Activated CD4-positive, CD25-positive, alpha-beta regulatory T cell treated with anti-CD3 and anti-CD28 coated beads, Interleukin-2, amount 50 U/mL, for 24 hours (primary cell): ENCODE data around the gene CFAP68.
"Not testable (repeated sequence)": the region's sequence is repeated elsewhere in the genome, so short reads cannot be mapped to it uniquely, and the experiment has no call there.

Experiments
- ATAC-seq, 2 donors: fragments of 150-1000 bp; cut with Tn5 transposase; one replicate each; pipeline ENCODE4 v1.10.0; 2021; ENCODE audit warnings: mild to moderate bottlenecking in 1 of 2, moderate library complexity in 1 of 2

The CFAP68 gene

DNA sequence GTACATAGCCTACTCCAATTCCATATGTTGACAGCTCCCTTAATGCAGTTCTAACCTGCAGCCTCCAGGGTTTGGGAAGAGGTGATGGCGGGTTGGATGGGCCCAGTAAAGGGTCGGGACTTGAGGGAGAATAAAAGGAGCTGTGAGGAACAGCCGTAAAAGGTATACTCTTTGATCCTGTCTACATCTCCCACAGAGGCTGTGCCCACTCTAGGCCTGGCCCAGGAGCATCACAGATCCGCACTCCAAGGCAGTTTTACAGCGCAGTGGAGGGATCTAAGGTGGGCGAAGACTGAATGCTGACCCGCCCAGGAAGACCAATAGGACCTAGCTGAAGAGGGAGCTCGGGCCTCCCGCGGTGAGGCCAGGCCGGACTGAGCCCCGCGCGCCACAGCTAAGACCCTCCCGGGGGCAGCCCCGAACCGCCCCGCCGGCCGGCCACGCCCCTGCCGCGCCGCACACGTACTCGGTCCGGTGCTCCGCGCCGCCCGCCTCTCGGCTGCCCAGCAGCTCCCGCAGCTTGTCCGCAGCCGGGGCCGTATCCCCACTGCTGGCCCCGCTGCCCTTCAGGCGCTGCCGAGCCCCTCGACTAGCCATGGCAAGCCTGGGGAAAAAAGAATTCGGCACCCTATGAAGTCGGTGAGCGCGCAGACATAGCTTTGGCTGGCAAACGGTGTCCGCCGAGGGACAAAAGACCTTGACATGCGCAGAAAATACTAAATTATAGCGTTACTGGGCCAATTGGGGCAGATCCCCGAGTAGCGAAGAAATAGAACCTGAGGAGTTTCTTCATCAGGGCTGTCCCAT, 8.3 kb upstream of the CFAP68 start, which contains the start of gene ALG9:
Gene ALG9 (minus strand): TSS at position 696 of the 807 bp plus-strand sequence. CDS start 99 bp downstream, at position 597.
- peak; percentile 89 to 92 for ATAC-seq

DNA sequence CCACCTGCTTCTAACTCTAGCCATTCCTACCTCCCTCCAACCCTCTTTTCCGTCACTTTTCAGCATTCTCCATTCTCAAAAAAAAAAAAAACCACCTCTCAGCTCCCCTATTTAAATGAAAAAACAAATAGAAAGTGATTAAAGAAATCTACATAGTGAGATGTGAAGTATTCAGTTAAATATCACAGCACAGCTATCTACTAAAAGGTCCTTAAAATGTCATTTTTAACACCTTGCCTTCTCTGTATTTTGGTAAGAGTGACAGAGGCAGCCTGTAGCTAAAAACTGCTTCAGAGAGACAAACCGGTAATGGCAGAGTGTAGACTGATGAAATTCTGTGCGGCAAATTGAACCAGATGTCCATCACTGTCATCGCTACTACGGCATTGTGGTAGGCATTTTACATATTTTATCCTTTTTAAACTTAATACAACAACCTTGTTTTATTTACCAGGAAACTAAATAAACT, 7.6 kb upstream of the CFAP68 start:
- no peak for ATAC-seq

DNA sequence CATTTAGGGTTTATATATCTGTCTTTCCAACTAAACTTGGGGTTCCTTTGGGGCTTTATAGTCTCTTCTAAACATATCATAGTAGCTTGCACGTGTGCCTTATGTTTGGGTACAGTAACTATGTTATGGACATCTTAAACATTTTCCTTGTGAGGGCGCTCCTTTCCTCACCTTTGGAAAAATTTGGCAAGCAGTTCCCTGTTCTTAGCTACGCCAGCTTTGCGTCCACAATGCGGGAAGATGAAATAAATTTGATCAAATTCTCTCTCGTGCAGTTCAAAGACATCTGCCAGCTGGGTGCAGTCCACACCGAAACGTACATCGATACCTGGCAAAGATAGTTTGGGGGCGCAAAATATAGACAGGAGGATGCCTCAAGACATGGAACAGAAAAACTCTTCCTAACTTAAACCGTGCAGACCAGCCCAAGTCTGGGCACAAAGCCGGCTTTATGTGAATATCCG, 924 bp upstream of the CFAP68 start:
- peak in 1 of 2 donors; percentile 2 for ATAC-seq

DNA sequence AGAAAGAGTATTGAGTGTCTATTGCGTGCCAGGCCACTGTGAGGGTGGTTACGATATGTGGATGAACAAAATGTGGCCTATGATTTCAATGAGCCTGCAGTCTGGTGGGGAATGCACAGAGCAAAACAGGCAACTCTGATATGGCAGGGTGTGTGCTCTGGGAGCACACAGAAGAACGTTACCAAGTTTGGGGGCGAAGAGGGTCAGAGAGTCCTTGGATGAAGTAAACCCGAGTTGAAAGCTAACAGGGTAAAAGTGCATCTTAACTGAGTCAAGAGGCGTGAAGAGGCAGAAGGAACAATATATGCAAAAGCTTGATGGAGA, 258 bp downstream of the CFAP68 start:
- no peak for ATAC-seq

DNA sequence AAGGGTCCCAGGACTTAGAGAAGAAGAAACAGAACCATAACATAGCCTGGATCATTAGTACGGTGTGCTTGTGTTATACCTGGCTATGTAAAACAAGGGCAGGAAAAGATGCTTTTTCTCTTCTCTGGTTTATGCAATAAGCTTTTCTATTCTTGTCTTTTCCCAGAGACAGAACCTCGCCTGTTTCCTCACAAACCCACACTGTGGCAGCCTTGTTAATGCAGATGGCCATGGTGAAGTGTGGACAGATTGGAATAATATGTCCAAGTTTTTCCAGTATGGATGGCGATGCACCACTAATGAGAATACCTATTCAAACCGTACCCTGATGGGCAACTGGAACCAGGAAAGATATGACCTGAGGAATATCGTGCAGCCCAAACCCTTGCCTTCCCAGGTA, 2.9 kb downstream of the CFAP68 start:
- no peak for ATAC-seq

DNA sequence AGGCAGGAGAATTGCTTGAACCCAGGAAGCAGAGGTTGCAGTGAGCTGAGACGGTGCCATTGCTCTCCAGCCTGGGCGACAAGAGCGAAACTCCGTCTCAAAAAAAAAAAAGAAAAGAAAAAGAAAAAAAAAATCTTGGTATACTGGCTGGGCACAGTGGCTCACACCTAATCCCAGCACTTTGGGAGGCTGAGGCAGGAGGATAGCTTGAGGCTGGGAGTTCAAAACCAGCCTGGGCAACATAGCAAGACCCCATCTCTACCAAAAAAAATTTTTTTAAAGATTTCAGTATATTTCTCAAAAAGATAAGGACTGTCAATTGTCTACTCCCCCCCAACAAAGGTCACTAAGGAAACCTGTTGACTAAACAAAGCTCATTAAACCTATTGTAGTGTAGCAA, 5.7 kb downstream of the CFAP68 start:
- ATAC-seq: not testable (repeated sequence)

DNA sequence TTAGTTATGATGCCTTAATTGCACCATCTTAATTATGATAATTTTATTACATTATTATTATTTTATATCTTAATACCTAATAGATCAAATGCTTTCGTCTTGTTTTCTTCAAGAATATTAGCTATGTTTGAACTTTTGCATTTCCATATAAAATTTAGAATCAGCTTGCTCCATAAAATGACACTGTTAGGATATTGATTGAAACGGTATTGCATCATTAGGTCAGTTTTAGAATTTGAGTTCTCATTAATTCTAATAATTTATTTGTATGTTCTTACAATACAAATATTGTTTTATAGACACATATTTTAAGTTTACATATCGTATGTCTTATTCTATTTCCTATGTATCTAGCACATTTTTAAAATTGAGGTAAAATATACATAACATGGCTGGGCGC, 6.7 kb downstream of the CFAP68 start:
- ATAC-seq: no peak

DNA sequence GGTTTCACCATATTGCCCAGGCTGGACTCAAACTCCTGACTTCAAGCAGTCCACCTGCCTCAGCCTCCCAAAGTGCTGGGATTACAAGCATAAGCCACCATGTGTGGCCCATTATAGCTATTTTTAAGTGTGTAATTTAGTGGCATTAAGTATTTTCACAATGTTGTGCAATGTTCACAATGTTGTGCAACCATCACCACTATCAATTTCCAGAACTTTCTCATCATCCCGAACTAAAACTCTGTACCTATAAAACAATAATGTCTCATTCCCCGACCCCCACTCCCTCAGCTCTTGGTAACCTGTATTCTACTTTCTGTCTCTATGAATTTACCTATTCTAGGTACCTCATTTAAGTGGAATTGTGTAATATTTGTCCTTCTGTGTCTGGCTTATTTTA, 7.5 kb downstream of the CFAP68 start:
- ATAC-seq: no peak

DNA sequence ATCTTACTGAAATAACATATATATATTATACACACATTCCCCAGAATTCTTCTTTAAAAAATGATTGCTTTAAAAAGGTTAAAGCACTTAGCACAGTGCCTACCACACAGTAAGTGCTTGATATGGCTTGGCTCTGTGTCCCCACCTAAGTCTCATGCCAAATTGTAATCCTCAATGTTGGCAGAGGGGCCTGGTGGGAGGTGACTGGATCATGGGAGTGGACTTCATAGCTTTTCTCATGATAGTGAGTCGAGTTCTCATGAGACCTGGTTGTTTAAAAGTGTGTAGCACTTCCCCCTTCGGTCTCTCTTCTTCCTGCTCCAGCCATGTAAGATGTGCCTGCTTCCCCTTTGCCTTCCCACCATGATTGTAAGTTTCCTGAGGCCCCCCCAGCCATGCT, 26.1 kb downstream of the CFAP68 start:
- no peak for ATAC-seq

DNA sequence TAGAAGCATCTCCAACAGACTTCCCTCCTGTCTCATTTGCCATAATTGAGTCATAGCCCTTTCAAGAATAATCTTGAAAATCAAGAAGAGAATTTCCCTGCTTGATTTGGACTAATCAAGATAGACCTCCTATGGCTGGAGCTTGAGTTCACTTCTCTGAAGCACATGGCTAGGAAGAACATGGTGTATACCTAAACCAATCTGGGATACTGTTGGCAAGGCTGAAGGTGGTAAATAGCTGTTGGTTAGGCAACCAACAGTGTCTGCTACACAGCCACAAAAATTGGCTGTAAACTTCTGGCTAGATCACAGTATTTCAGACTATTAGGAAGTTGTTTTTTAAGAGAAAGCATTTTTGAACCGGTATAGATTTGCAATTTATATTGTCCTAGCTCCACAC, 27.3 kb downstream of the CFAP68 start:
- ATAC-seq: no peak

DNA sequence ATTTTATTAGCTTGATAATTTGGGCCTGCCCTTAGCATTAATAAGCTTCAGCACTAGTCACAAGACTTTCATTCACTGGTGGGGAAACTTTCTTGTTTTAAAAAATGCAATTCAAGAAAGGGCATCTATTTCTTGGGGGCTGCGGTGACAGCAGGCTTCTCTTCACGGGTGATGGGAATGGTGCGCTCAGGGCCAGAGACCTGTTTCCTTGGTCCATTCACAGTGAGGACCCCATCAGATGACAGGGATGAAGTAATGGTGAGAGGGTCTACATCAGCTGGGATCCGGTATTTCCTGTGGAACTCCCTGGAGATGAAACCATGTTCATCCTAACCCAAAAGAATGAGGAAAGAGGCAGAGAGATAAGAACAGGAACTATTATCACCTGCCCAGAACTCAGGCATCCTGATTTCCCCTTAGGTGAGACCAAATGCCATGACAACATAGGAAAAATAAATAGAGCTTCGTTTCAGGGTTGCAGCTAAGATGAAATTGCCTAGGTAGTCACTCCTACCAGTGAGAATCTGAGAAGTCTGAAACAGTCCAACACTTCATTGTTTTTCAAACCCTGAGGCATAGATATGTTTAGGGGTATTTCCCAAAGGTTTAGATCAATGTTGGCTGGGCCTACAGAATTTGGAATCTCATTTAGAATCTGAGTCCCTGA, 29.4 kb downstream of the CFAP68 start:
- ATAC-seq: no peak

DNA sequence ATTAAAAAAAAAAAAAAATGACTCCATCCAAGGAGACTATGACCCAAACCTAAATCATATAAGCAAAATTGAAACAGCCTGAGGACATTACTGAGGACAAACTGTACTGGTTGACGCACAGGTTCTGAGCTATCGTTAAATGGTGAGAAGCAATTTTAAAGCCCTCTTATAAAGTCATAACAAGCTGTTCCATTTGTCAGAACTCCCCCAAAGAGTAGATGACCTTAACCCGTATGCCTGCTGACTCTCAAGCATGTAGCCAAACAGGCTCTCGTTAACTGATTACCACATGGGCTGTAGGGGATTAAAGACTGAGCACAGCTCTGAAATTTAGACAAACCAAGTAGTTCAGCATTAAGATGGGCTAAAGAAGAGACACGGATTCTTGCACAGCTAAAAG, 30.0 kb downstream of the CFAP68 start:
- ATAC-seq: no peak

DNA sequence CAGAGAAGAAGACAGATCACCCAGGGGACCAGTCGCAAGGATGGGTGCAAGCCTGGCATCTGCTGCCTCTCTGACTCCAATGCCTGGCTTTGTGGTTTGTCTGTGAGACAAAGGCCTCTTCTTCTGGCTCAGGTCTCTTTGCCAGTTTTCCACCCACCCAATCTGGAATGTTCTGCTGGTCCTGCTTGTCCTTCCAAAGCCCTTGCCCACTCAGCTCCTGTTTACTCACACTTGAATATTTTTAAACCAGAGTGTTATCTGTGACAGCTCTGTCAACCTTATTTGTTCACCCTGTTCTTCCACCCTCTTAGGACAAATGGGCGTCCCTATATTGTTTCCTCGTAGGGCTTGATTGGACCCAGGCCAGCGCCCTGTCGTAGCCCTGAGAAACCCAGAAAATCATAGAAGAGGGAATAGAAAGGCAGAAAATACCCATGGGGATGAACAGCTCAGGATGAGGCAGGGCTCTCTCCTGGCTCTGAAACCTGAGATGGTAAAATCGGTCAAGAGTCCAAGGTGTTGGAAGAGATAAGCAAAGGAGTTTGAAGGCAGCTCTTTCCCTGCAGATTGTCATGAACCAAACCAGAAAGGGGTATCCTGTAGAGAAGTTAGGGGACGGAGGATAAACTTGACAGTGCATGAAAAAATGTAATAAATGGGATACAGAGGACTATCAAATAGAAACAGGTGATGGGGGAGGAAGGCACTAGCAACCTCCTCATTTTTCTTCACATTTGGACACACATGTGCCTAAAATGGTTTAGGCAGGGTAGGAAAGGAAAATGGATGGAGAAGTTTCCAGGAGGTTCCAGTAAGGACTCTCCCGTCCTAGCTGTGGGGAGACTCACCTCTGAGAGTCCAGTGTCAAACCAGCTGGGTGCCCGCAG, 31.6 kb downstream of the CFAP68 start:
- no peak for ATAC-seq

DNA sequence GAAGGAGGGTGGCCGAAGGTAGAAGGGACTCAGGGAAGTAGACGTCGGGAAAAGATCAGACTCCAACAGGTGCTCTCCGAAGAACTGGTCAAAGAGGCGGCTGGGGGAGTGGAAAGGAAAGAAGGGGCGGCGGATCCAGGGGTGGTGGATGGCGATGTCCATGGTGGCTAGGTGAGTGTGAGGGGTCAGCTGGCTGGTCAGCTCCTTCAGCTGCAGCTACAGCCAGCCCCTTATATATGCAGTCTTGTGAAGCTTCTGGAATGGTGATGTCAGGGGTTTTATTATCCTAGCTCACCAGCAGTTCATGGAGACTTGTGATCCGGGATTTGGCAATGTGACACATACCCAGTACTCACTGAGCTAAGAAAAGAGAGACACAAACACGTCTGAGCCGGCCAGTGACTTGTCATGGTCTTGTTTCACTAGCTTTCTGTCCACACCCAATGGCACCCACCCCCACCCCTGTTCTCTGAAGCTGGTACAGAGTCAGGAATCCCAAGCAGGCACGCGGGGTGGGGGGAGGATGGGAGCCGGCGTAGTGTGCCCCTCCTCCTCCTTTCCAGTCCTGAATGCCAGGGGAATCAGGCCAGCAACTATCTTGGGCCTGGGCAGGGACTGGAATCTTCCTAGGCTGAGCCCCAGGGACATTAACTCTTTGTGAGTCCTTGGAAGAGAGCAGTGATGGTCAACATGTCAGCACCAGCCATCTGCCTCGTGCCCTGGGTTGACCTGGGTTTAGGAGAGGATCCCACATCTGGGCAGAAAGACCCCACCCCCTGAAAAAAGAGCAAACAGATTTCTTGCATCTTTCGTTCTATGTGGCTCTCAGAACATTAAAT, 32.4 kb downstream of the CFAP68 start, which contains the start of gene CRYAB:
Gene CRYAB (minus strand): TSS at position 208 of the 839 bp plus-strand sequence. CDS start 46 bp downstream, at position 162.
- no peak for ATAC-seq

DNA sequence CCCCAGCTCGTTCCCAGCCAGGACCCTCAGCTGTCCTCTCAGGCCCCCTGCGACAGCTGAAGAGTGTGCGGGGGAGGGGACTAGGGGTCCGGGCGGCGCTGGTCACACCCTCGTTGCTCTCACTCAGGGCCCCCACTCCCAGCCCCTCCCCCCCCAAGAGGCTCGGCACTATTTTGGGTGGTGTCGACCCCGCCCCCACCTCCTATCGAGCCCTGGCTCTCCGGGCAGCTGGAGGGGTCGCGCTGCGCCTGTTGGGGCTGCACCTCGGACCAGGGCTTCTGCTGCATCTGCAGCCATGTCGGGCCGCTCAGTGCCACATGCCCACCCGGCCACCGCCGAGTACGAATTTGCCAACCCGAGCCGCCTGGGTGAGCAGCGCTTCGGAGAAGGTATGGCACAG, 33.2 kb downstream of the CFAP68 start, which contains the start of gene HSPB2:
Gene HSPB2 (plus strand): TSS at position 200 of the 400 bp plus-strand sequence. CDS start 96 bp downstream, at position 296.
- ATAC-seq: no peak

DNA sequence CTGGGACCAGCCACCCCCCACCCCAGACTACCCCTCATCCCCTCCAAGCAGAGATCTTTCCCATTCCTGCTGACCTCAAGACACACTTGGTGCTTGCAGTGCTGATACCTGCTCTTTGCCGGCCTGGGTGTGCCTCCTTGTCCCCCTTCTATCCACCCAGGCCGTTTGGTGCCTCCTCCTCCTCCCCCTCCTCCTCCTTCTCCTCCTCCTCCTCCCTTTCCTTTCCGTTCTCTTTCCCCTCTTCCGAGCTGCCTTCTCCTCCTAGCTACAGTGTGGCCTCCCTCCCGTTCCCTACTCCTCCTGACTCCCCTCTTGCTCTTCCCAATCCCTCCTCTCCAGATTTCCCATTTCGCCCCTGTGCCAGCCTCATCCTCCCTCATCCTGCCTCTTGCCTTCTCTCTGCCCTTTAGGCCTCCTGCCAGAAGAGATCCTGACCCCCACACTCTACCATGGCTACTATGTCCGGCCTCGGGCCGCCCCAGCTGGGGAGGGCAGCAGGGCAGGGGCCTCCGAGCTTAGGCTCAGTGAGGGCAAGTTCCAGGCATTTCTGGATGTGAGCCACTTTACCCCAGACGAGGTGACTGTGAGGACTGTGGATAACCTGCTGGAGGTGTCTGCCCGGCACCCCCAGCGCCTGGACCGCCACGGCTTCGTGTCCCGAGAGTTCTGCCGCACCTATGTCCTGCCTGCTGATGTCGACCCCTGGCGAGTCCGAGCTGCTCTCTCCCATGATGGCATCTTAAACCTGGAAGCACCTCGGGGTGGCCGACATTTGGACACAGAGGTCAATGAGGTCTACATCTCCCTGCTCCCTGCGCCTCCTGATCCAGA, 33.9 kb downstream of the CFAP68 start:
- no peak for ATAC-seq

DNA sequence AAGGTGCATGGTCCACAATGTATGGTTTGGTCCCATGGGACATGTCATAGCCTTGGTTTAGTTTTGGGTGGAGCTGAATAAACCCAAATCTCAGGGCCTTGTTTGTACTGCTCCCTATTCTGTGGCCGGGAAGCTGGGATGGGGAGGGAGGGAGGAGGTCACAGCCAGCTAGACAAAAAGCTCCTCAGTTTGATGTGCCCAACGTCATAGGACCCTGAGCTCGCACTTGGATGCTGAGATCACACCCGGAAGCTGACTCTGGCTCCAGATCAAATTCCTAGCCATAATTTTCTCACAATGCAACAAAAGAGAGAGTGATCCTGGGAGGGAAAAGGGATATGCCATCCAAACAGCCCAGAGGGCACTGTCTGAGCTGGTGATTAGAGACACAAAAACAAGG, 34.7 kb downstream of the CFAP68 start:
- no peak for ATAC-seq

DNA sequence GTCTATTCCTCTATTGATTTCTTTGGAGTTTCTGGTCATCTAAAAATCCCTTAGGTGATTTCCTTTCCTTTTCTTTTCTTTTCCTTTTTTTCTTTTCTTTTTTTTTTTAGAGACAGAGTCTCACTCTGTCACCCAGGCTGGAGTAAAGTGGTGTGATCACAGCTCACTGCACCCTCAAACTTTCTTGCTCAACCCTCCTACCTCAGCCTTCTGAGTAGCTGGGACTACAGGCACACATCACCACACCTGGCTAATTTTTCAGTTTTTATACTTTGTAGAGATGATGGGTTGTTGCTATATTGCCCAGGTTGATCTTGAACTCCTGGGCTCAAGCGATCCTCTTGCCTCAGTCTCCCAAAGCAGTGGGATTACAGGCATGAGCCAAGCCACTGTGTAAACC, 37.4 kb downstream of the CFAP68 start:
- no peak for ATAC-seq

DNA sequence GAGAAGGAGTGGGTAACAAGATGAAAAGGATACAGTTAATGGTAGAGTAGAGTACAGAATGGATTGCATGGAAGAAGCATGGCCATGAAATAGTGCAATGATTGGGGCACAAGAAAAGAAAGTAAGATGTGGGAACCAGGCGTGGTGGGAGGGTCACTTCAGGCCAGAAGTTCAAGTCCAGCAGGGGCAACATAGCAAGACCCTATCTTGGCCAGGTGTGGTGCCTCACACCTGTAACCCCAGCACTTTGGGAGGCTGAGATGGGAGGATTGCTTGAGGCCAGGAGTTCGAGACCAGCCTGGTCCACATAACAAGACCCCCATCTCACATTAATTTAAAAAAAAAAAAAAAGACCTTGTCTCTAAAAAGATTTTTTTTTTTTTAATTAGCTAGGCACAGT, 38.0 kb downstream of the CFAP68 start:
- no peak for ATAC-seq

DNA sequence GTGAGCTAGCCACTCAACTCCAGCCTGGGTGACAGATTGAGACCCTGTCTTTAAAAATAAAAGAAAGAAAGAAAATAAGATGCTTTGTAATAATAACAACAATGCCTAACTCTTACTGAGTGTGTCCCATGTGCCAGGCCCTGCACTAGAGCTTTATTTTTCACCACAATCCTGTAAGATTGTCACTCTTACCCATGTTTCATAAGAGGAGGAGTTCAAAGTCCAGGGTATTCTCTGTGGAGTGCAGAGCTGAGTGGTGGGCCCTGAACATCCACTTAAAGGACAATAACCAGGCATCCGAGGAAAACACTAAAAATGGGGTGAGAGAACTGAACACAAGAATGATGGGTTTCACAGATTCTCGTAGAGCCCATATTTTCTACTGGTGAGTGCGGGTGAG, 38.4 kb downstream of the CFAP68 start:
- no peak for ATAC-seq
